ENCODE results near the gene GAA. TPM values are rescaled to one million over a fixed set of nuclear protein-coding genes. Genes with fewer than 3 reads are reported as not detected.
A peak's percentile ranks its signal among the peaks of the same experiment; 100 is the strongest.

GAA gene
- total RNA-seq, 1 donor from 2014 or later, result 143 TPM

DNA sequence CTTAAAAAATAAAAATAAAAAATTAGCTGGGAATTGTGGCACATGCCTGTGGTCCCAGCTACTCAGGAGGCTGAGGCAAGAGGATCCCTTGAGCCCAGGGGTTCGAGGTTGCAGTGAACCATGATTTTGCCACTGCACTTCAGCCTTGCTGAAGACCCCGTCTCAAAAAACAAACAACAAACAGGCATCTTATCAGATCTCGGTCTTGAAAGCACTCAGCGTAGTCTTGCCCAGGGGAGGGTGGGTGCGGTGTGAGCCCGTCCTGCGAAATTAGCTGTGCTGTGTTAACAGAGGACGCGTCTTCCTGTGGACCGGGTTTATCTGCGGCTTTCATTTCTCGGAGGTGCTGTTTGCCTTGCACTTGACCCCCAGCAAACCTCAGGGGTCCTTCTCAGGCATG, 5.4 kb downstream of the GAA start:
- ATAC-seq (no peak), DNase-seq (no peak)
- Histone ChIP-seq H3K36me3 (no peaks in the 10 kb centered on the region), H3K27ac (no peak overlapping the region), H3K4me3 (no peak overlapping the region), H3K9me3 (no peaks in the 10 kb centered on the region), H3K4me1 (peaks cover 9% of the 10 kb centered on the region), H3K27me3 (ENCODE audit: low read depth) (no peaks in the 10 kb centered on the region)
- intact Hi-C loops (cut with DNase I), result no loop called here
- TF ChIP-seq, protein P1, sequence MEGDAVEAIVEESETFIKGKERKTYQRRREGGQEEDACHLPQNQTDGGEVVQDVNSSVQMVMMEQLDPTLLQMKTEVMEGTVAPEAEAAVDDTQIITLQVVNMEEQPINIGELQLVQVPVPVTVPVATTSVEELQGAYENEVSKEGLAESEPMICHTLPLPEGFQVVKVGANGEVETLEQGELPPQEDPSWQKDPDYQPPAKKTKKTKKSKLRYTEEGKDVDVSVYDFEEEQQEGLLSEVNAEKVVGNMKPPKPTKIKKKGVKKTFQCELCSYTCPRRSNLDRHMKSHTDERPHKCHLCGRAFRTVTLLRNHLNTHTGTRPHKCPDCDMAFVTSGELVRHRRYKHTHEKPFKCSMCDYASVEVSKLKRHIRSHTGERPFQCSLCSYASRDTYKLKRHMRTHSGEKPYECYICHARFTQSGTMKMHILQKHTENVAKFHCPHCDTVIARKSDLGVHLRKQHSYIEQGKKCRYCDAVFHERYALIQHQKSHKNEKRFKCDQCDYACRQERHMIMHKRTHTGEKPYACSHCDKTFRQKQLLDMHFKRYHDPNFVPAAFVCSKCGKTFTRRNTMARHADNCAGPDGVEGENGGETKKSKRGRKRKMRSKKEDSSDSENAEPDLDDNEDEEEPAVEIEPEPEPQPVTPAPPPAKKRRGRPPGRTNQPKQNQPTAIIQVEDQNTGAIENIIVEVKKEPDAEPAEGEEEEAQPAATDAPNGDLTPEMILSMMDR (IDR thresholded peaks at IDR 0.05), result no peak

DNA sequence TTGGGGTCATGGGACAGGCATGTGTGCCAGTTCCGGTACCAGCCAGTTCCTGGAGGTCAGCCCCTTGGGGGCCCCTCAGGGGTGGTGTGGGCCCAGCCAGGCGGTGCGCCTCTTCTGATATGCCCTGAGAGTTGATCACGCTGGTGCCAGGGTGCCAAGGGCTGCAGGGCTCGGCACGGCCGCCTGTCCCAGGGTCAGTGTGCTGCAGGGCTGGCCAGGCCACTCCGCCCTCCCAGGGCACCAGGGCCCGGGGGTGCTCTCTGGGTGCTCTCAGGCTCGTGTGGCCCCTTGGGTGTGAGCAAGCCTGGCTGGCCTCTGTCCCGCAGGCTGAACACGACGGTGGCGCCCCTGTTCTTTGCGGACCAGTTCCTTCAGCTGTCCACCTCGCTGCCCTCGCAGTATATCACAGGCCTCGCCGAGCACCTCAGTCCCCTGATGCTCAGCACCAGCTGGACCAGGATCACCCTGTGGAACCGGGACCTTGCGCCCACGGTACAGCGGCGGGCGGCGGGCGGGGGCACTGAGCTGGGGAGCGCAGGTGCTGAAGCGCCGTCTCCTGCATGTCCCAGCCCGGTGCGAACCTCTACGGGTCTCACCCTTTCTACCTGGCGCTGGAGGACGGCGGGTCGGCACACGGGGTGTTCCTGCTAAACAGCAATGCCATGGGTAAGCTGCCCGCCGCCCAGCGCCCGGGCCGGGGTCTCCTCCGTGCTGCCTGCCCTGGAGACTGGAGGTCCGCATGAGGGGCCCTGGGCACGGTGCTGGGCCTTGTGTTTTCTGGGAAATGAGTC, 6.0 kb downstream of the GAA start:
- H3K4me1 ChIP-seq, result peaks cover 3% of the 10 kb centered on the region
- no peaks in the 10 kb centered on the region for H3K27me3 ChIP-seq (ENCODE audit: low read depth)
- no peaks in the 10 kb centered on the region for H3K9me3 ChIP-seq
- TF ChIP-seq, protein P1 (IDR thresholded peaks at IDR 0.05), result no peak
- peak; percentile 41 for DNase-seq
- no peak overlapping the region for H3K4me3 ChIP-seq
- no peaks in the 10 kb centered on the region for H3K36me3 ChIP-seq
- H3K27ac ChIP-seq, result no peak overlapping the region
- intact Hi-C loops (cut with DNase I), result no loop called here
- no peak for ATAC-seq

DNA sequence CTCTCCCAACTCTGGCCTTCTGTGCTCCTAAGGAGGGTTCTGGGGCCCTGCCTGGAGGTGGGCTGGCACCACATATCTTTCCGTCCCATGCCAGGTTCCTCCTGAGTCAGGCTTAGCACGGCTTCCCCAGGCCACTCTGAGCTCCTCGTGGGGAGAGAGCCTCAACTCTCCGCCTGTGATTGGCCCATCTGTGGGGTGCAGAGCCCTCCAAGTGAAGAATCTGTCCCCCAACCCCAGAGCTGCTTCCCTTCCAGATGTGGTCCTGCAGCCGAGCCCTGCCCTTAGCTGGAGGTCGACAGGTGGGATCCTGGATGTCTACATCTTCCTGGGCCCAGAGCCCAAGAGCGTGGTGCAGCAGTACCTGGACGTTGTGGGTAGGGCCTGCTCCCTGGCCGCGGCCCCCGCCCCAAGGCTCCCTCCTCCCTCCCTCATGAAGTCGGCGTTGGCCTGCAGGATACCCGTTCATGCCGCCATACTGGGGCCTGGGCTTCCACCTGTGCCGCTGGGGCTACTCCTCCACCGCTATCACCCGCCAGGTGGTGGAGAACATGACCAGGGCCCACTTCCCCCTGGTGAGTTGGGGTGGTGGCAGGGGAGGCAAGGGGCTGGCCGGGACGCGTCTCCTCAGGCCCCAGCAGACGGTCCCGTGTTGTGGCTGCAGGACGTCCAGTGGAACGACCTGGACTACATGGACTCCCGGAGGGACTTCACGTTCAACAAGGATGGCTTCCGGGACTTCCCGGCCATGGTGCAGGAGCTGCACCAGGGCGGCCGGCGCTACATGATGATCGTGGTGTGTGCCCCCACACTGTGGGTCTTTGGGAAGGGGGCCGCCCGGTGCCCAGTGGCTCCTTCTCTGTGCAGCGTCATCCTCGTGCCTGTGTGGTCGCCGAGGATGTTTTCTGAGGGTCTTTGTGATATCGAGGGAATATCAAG, 6.9 kb downstream of the GAA start:
- no peak for ATAC-seq
- Histone ChIP-seq H3K27ac (no peak overlapping the region), H3K36me3 (no peaks in the 10 kb centered on the region), H3K9me3 (no peaks in the 10 kb centered on the region), H3K4me3 (no peak overlapping the region), H3K4me1 (no peaks in the 10 kb centered on the region), H3K27me3 (ENCODE audit: low read depth) (no peaks in the 10 kb centered on the region)
- intact Hi-C loops (cut with DNase I), result no loop called here
- no peak for DNase-seq
- TF ChIP-seq, protein P1 (IDR thresholded peaks at IDR 0.05), result no peak

DNA sequence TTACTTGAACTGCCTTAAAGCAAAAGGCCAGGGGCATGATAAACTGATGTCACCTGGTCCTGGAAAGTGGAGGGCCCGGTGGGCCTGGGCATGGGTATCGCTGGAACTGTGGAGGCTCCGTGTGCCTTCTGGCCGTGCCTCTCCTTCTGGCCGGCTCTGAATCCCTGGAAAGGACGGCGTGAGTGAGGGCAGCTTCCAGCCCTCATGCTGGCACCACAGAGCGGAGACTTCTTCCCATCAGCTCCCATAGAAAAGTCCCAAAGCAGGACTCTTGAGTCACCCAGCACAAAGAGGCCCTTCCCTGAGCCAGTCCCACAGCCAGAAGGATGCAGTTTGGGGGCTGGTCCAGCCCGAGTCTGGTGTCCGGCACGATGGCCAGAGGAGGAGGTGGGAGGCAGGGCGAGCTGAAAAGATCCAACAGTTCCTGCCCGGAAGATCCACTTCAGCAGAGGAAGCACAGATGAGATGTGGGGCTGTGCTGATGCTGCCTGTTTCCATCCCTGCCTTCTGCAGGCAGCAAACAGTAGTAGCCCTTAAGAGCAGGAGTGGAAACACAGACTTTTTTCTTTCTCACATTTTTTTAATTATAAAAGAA, 7.8 kb downstream of the GAA start:
- Histone ChIP-seq H3K9me3 (no peaks in the 10 kb centered on the region), H3K4me1 (no peaks in the 10 kb centered on the region), H3K36me3 (no peaks in the 10 kb centered on the region), H3K4me3 (no peak overlapping the region), H3K27ac (no peak overlapping the region), H3K27me3 (ENCODE audit: low read depth) (no peaks in the 10 kb centered on the region)
- no peak for ATAC-seq
- TF ChIP-seq, protein P1 (IDR thresholded peaks at IDR 0.05), result no peak
- DNase-seq, result no peak
- intact Hi-C loops (cut with DNase I), result no loop called here

DNA sequence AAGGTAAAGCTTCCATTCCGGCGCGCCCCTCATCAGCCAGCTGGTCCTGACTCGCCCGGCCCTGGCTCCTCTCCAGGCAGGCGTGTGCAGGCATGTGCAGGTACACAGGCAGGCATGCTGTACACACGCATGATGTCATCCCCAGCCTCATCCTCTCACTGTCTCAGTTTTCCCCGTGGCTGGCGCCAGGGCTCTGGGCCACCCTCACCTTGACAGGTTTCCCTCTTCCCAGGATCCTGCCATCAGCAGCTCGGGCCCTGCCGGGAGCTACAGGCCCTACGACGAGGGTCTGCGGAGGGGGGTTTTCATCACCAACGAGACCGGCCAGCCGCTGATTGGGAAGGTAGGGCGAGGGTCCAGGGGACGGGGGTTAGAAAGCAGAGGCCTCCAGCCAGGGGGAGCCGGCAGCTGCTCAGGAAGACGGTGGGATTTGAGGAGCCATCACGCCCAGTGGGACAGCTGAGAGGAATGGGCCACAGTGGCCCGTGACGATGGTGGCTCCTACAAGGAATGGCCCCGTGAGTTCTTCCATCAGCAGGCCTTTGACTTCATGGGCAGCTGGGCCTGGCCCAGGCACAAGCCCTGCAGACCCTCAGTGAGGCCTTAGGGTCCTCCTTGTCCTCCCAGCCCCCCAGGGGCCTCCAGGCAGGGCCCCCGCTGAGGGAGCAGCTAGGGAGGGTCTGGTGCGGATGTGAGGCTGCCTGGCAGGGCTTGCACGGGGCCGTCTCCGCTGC, 8.5 kb downstream of the GAA start:
- H3K36me3 ChIP-seq, result no peaks in the 10 kb centered on the region
- TF ChIP-seq, protein P1 (IDR thresholded peaks at IDR 0.05), result no peak
- H3K27me3 ChIP-seq (ENCODE audit: low read depth), result no peaks in the 10 kb centered on the region
- no peaks in the 10 kb centered on the region for H3K4me1 ChIP-seq
- H3K4me3 ChIP-seq, result no peak overlapping the region
- H3K9me3 ChIP-seq, result no peaks in the 10 kb centered on the region
- H3K27ac ChIP-seq, result no peak overlapping the region
- intact Hi-C loops (cut with DNase I), result no loop called here
- DNase-seq (no peak), ATAC-seq (no peak)
